ENCODE measurements around the gene PEF1. TPM values are rescaled to one million over a fixed set of nuclear protein-coding genes. Genes with fewer than 3 reads are reported as not detected.
A peak's percentile ranks its signal among the peaks of the same experiment; 100 is the strongest.

The PEF1 gene
- total RNA-seq, 2 donors from 2014 or later, result 47.2 to 57.2 TPM

DNA sequence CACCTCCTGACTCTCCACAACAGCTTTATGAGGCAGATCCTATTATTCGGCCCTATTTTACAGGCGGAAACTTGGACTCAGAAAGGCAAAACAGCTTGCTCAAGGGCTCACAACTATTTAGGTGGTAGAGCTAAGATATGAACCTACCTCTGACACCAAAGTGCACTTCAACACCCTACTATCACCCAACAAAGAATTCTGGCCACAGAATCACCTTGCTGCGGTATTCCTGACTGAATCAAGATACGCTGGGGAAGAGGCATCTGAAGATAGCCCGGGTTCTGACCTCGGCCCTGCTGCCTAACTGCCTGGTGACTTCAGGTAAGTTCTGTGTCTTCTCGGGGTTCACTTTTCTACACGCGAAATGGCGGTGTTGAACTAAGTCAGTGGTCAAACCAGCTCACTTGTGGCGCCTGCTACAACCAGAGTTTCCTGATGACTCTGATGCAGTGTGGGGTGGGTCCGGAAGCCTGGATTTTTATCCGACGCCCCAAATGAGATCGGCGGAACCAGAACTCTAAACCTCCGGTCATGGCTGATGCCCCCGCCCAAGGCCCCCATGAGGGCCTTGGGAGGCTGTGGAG is 608 bp downstream of the PEF1 start:
- DNase-seq (no peak), ATAC-seq (peak; percentile 38)
- intact Hi-C loops (cut with DNase I, micrococcal nuclease), result no loop called here

- intact Hi-C loops (cut with DNase I, micrococcal nuclease), result no loop called here
- no peak for DNase-seq
These were observed 1.8 kb downstream of the PEF1 start for GRCh38 chr1:31642897-31643296.

GRCh38 chr1:31642366-31642765 is 2.3 kb downstream of the PEF1 start:
- intact Hi-C loops (cut with DNase I, micrococcal nuclease), result no loop called here
- ATAC-seq (no peak), DNase-seq (no peak)

More at GRCh38 chr1:31642897-31643296, 1.8 kb downstream of the PEF1 start:
- no peak for ATAC-seq

GRCh38 chr1:31640964-31641363 is 3.7 kb downstream of the PEF1 start:
- intact Hi-C loops (cut with DNase I, micrococcal nuclease), result no loop called here
- no peak for ATAC-seq
- DNase-seq, result no peak

DNA sequence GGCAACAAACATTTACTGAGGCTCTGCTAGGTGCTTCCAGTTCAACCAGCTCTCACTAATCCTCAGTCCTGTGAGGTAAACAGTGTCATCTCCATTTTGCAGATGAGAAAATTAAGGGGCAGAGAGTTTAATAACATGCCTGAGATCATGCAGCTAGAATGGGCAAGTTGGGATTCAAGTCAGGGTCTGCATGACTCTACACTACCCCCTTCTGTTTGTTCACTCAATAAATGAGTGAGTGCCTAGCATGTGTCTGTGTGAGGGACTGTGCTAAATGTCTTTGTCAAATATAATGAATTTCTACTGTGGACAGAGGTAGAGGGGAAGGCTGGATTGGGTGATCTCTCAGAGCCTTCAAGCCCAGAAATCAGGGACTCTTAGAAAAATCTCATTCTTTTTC is 4.5 kb downstream of the PEF1 start:
- ATAC-seq, result no peak
- intact Hi-C loops (cut with DNase I, micrococcal nuclease), result no loop called here
- DNase-seq, result no peak

DNA sequence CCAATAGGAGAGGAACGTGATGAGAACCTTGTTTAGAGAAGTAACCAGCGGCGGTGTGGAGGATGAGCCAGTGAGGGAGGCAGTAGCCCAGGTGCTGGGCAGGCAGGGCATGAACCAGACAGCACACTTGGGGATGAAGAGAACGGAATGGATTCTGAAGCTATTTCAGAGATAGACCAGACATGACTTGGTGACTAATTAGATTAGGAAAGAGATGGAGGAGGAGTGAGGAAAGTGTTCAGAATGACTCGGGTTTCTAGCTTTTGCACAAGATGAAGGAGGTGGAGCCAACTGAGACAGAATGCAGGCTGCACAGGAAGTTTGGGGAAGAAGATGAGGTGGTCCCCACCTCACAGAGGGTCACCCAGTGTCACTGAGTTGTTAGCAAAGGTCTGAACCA is 5.1 kb downstream of the PEF1 start:
- no peak for ATAC-seq
- intact Hi-C loops (cut with DNase I, micrococcal nuclease), result no loop called here
- DNase-seq, result no peak

DNA sequence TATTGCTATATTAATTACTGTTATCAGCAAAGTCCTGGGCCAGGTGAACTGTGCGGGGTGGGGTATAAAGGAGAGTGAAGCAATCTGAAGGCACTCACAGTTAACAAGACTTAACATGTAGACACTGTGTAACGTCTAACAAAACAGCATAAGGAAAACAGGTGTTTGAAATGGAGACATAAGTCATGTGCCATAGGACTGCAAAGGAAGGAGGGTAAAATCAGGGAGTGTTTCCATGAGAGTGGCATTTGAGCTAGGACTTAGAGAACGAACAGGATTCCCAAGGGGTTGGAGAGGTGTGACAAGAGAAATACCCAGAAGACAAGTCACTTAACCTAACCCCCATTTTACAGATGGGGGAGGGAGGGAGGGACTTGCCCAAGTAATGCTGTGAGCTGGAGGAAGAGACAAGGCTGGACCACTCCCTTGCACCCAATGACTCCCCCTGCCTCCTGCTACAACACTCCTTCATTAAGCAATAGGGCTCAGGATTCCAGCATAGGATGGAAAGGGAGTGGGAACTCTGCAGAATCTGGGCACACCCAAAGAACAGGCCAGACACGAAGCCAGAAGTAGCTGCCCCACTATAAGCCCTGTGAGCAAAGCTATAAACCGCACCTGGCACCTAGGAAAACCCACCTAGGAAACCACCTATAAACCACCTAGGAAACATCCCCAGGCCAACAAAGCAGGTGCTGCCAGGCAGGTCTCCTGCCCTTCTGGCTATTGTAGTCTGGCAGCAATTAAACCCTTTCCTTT is 6.6 kb downstream of the PEF1 start:
- intact Hi-C loops (cut with DNase I, micrococcal nuclease), result no loop called here
- ATAC-seq, result peak; percentile 80
- peak; percentile 35 to 72 for DNase-seq

- ATAC-seq, result peak; percentile 66
- intact Hi-C loops (cut with DNase I, micrococcal nuclease), result no loop called here
These were observed 11.6 kb downstream of the PEF1 start for GRCh38 chr1:31633117-31633516.

DNA sequence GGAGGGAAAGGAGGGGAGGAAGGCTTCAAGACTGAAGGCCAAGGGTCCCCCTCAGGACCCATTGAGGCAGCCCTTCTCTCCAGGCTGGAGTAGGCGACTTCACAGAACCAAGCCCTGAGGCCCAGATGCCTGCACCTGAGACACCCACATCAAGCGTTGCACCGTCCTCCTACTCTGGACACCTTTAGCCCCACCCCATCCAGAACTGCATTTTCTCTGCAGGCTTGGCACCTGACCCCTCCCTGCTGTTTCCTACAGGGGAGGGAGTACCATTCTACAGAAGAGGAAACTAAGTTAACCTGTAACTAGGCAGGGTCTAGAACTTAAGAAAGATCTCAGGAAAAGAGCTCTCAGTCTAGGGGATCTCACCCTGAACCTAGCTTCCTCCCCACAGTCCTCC is 12.0 kb downstream of the PEF1 start:
- peak; percentile 84 for ATAC-seq
- intact Hi-C loops (cut with DNase I, micrococcal nuclease), result no loop called here
- DNase-seq, result peak in 1 of 2 donors; percentile 72

More at GRCh38 chr1:31633117-31633516, 11.6 kb downstream of the PEF1 start:
- DNase-seq, result peak; percentile 63 to 70

DNA sequence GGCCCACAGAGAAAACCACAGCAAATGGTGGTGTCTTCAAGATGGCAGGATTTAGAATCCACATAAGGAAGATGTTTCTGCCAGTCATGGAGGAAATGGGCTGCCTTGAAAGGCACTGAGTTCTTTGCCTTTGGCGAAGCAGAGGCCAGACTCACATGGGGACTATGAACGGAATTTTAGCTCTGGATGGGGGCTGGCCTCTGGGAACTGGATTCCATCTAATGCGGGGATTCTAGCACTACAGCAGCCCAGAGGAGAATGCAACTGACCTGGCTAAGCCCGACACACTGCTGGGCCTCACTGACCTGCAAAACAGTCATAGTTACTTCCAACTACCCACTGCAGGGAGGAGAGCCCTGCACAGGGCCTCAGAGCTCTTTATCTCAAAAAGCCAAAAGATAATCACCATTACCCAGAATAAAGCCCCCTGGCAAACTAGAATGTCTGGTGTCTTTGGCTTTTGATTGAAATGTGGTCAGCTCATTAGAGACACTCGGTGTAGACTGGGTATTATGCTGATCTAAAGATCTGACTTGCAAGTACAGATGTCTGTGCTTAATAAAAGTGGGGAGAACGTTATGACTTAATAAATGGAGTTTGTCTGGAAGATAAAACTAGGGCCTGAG is 15.6 kb downstream of the PEF1 start:
- DNase-seq (no peak), ATAC-seq (no peak)
- intact Hi-C loops (cut with DNase I, micrococcal nuclease), result no loop called here

DNA sequence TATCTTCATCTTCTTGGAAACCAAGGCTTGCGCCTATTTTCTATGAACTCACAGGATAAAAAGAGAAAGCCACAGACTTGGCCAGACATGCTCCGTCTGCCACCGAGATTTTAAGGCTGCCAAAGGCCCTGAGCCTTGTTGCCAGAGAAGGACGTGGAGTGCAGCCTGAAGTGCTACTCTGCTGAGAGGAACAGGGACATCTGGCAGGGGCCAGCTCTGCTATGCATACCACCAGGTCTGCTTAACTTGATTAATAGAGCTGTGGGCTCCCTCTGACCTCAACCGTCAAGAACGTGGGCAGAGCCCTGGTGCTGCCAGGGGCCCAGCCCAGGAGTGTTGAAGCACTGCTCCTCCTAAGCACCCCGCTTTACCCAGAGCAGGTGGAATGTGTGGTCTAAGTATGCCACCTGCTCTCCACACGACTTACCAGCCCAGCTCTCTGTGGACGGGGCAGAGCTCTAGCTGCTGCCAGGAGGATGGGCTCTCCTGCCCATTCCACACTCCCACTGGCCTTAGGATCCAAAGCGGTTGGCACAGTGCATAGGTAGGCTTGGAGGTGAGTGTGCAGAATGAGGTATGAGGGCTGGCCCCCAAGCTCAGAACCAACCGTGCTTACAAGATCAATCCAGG is 16.6 kb downstream of the PEF1 start:
- no peak for ATAC-seq
- intact Hi-C loops (cut with DNase I, micrococcal nuclease), result no loop called here
- DNase-seq, result no peak

- intact Hi-C loops (cut with DNase I, micrococcal nuclease), result no loop called here
- ATAC-seq, result peak; percentile 82
- peak; percentile 31 to 78 for DNase-seq
These were observed 17.3 kb downstream of the PEF1 start for GRCh38 chr1:31627301-31627929.

DNA sequence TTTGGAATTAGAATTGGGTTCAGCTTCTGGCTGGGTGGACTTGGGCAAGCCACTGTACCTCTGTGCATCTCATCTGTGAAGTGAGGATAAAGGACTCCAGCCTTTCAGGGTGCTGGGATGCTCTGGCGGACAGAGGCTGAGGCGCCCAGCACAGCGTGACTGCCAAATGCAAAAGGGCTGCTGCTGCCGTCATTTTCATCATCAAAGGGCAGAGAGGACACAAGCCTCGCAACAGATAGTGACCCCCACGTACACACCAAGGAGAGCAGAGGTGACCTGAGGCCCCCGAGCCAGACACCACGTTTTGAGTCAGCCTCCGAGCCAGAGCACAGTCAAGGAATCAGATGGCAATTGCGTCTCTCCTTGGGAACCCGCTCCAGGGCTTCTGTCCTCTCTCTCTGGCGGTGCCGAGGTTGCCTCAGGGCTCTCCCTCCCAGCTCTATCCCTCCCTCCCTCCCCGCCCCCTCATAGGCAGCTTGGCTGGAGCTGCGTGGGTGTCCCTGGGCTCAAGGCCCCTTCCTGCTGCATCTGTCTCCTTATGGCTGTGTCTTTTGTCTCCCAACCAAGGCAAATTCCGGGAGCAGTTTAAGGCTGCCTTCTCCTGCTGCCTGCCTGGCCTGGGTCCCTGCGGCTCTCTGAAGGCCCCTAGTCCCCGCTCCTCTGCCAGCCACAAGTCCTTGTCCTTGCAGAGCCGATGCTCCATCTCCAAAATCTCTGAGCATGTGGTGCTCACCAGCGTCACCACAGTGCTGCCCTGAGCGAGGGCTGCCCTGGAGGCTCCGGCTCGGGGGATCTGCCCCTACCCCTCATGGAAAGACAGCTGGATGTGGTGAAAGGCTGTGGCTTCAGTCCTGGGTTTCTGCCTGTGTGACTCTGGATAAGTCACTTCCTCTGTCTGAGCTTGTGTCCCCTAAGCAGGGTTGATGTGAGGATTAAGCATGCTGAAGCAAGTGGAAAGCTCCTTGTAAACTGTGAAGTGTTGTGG is 18.2 kb downstream of the PEF1 start:
- intact Hi-C loops (cut with DNase I, micrococcal nuclease), result no loop called here
- ATAC-seq (peak; percentile 3), DNase-seq (no peak)

DNA sequence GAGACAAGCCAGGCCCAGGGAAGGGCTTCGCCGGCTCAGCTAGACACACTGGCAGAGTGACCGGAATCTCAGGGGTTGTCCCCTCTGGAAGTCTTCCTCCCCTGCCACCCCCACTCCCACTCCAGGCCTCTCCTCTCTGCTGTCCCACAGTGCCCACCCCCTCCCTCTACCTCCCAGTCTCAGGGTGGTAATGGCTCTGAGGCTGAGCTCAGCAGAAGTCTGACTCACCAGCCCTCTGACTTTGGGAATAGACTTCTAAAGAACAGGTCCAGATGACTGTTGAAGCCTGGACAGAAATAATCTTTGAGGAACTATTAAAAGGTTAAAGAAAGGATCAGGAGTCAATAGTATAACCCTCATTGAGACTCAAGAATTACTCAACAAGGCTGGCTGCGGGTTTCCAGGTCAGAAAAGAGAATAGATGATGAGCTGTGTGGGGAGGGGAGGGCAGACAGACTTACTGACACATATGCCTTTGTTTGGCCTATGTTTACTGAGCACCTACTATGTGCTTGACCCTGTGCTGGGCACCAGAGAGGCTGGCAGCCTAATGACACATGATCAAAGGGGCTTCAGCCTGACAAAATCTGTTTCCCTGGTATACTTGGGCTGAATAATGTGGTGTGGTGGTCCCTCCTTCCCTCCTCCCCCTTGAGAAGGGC is 19.0 kb downstream of the PEF1 start:
- DNase-seq (no peak), ATAC-seq (no peak)
- intact Hi-C loops (cut with DNase I, micrococcal nuclease), result no loop called here

DNA sequence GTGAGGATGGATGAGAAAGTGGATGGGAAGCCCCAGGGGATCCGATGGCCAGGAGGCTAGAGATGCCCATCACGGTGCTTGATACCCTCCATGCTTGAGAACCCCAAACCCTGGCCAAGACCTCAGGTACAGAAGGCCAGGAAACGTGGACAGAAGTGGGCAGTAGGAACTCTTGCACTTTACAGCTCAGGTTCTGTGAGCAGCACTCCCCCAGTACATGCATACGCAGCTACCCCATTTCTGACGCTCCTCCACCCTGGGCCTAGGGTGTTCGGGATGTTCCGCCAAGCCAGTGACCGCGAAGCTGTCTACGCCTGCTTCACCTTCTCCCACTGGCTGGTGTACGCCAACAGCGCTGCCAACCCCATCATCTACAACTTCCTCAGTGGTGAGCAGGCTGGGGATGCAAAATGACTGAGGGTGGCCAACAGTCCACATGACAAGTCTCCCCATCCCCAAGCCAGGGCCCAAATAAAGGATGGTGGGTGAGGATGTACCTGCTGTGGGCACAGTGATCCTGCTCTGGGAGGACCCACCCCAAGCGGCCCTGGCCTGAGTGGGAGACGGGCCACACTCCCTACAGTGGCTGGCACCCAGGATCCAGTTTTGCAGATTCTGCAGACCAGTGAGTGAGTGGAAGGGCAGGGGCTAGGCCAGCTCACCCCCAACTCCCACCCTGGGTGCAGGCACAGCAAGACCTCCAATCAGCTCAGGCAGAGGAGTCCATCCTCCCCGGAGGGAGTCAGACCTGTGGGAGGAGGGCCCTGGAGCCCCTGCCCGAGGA is 19.8 kb downstream of the PEF1 start:
- ATAC-seq, result no peak
- DNase-seq, result no peak
- intact Hi-C loops (cut with DNase I, micrococcal nuclease), result no loop called here

DNA sequence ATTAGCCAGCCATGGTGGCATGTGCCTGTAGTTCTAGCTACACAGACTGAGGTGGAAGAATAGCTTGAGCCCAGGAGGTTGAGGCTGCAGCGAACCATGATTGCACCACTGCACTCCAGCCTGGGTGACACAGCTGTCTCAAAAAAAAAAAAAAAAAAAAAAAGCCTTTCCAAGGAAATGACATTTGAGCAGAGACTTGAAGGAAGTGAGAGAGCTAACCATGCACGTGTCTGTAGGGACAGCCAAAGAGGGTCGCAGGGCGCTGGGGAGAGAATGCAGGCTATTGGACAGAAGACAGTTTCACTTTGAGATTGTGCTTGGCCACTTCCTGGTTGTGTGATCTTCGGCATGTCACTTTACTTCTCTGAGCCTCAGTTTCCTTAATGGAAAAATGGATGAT is 20.4 kb downstream of the PEF1 start:
- DNase-seq (no peak), ATAC-seq (no peak)
- intact Hi-C loops (cut with DNase I, micrococcal nuclease), result no loop called here

DNA sequence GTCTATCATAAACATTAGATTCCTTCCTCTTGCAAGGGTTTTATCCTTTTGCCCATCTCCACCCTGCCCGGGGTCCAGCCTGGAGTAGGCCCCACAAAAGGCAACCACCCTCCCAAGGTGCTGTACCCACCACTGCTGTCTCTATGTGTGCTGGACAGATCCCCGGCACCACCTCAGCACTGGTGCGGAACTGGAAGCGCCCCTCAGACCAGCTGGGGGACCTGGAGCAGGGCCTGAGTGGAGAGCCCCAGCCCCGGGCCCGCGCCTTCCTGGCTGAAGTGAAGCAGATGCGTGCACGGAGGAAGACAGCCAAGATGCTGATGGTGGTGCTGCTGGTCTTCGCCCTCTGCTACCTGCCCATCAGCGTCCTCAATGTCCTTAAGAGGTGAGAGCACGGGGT is 21.3 kb downstream of the PEF1 start:
- intact Hi-C loops (cut with DNase I, micrococcal nuclease), result no loop called here
- no peak for DNase-seq
- no peak for ATAC-seq

Data from left colon (tissue), 2 donors.